ENCODE measurements around the gene WNT7A.

- TF ChIP-seq CTCF (IDR thresholded peaks at IDR 0.05; ENCODE audit: low read depth, low read length, missing input control) = no peak
- TF ChIP-seq YY1 (IDR thresholded peaks at IDR 0.05) = no peak
- no peak for TF ChIP-seq RAD21 (IDR thresholded peaks at IDR 0.05)
- no peak for TF ChIP-seq NR2F2 (IDR thresholded peaks at IDR 0.05)
- no peak for TF ChIP-seq EGR1 (IDR thresholded peaks at IDR 0.05; ENCODE audit: low read depth in 2 of 2)
- no peak for TF ChIP-seq GABPA (IDR thresholded peaks at IDR 0.05 in 1 of 2, conservative IDR thresholded peaks at IDR 0.05 in 1 of 2)
- TF ChIP-seq RXRA (IDR thresholded peaks at IDR 0.05) = no peak
- TF ChIP-seq, protein P1, sequence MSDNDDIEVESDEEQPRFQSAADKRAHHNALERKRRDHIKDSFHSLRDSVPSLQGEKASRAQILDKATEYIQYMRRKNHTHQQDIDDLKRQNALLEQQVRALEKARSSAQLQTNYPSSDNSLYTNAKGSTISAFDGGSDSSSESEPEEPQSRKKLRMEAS (IDR thresholded peaks at IDR 0.05) = no peak
- TF ChIP-seq TAF1 (conservative IDR thresholded peaks at IDR 0.05) = no peak
- TF ChIP-seq, protein P2, sequence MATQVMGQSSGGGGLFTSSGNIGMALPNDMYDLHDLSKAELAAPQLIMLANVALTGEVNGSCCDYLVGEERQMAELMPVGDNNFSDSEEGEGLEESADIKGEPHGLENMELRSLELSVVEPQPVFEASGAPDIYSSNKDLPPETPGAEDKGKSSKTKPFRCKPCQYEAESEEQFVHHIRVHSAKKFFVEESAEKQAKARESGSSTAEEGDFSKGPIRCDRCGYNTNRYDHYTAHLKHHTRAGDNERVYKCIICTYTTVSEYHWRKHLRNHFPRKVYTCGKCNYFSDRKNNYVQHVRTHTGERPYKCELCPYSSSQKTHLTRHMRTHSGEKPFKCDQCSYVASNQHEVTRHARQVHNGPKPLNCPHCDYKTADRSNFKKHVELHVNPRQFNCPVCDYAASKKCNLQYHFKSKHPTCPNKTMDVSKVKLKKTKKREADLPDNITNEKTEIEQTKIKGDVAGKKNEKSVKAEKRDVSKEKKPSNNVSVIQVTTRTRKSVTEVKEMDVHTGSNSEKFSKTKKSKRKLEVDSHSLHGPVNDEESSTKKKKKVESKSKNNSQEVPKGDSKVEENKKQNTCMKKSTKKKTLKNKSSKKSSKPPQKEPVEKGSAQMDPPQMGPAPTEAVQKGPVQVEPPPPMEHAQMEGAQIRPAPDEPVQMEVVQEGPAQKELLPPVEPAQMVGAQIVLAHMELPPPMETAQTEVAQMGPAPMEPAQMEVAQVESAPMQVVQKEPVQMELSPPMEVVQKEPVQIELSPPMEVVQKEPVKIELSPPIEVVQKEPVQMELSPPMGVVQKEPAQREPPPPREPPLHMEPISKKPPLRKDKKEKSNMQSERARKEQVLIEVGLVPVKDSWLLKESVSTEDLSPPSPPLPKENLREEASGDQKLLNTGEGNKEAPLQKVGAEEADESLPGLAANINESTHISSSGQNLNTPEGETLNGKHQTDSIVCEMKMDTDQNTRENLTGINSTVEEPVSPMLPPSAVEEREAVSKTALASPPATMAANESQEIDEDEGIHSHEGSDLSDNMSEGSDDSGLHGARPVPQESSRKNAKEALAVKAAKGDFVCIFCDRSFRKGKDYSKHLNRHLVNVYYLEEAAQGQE (IDR thresholded peaks at IDR 0.05) = no peak
- no peak for TF ChIP-seq SP1 (IDR thresholded peaks at IDR 0.05)
- TF ChIP-seq FOXA1 (IDR thresholded peaks at IDR 0.05) = no peak
These were observed 36.5 kb upstream of the WNT7A start for GRCh38 chr3:13916375-13916774.

All from liver (tissue), 3 donors.